Heart right ventricle (tissue), 16 donors: ENCODE measurements around the gene PRR29. TPM values are rescaled to one million over a fixed set of nuclear protein-coding genes. Genes with fewer than 3 reads are reported as not detected.

ENCODE experiments used
- ATAC-seq, 8 donors: fragments of 200-7000 bp; cut with Tn5 transposase; one replicate each; pipeline ENCODE4 v1.9.1; 2020; ENCODE audit warnings: mild to moderate bottlenecking in 8 of 8, moderate library complexity in 8 of 8, moderate number of reproducible peaks in 1 of 8
- DNase-seq, 2 donors: peaks; one replicate each; pipeline ENCODE4 v3.0.0-alpha.2; 2020
- H3K27ac ChIP-seq, 10 donors: fragments of 200-600 bp; sonication (generic) in 2 of 10; one replicate each; pipeline versions ENCODE4 v1.5.0 to v1.8.0; 2020 to 2022; ENCODE audit warnings: mild to moderate bottlenecking in 3 of 10
- H3K27me3 ChIP-seq, 7 donors: fragments of 200-600 bp; one replicate each; pipeline ENCODE4 v1.8.0; 2021 to 2022; ENCODE audit warnings: mild to moderate bottlenecking in 2 of 7
- H3K36me3 ChIP-seq, 9 donors: fragments of 200-600 bp; sonication (generic) in 1 of 9; one replicate each; pipeline versions ENCODE4 v1.5.0 to v1.8.0; 2020 to 2022; ENCODE audit warnings: mild to moderate bottlenecking in 2 of 9
- H3K4me1 ChIP-seq, 9 donors: fragments of 200-600 bp; sonication (generic) in 1 of 9; one replicate each; pipeline versions ENCODE4 v1.5.0 to v1.8.0; 2020 to 2022; ENCODE audit warnings: mild to moderate bottlenecking in 4 of 9
- H3K4me3 ChIP-seq, 10 donors: fragments of 200-600 bp; sonication (generic) in 2 of 10; one replicate each; pipeline versions ENCODE4 v1.5.0 to v1.8.0; 2020 to 2022; ENCODE audit warnings: mild to moderate bottlenecking in 7 of 10, moderate library complexity in 2 of 10
- H3K9me3 ChIP-seq, 11 donors: fragments of 200-600 bp in 10 of 11; sonication (generic) in 2 of 11; one replicate each; pipeline versions ENCODE4 v1.5.0 to v1.8.0; 2013 to 2022; ENCODE audit warnings: mild to moderate bottlenecking in 2 of 11, control low read depth in 1 of 11, moderate library complexity in 1 of 11
- CTCF ChIP-seq, 9 donors: fragments of 200-600 bp; sonication (generic) in 2 of 9; IDR thresholded peaks; one replicate each; pipeline versions ENCODE4 v1.5.0 to v1.8.0; 2021 to 2022; ENCODE audit warnings: antibody characterized with exemption in 9 of 9, mild to moderate bottlenecking in 5 of 9, moderate library complexity in 1 of 9
- WGBS, 2 donors: extraction: QIAGEN DNeasy Blood & Tissue Kit; methylation state at CpG; one replicate each; pipeline ENCODE4 v1.1.7; 2013; ENCODE audit warnings: inconsistent platforms in 1 of 2; 5-methylcytosine and 5-hydroxymethylcytosine counted together
- intact Hi-C, 10 donors: fragments of 100-400 bp; cut with DNase I; formaldehyde crosslinking; loops; one replicate each; pipeline versions ENCODE4 v1.11.1 to v1.14.2; 2022
- polyA plus RNA-seq, 2 donors: library from polyadenylated mRNA; stranded (reverse); fragments of 200-250 nt; gene quantifications; one replicate each; pipeline ENCODE4 v1.2.3, GENCODE V29; 2013
- total RNA-seq, 10 donors: library from RNA; stranded (reverse); fragmentation: NEBNext Ultra II Directional in 3 of 10; extraction: Animal tissue kit (Norgen Biotek cat#: 25700) in 3 of 10; gene quantifications; one replicate each; pipeline versions ENCODE4 v1.2.1 to v1.2.4, GENCODE V29; 2021 to 2023
- donor health status: Arrhythmogenic right ventricular cardiomyopathy.
- donor health status: ischemic (EF 13 %, LVEDD 7.1; RV severe dilation, severe dysfunction).
- donor health status: healthy with polysubstance abuse.
- donor health status: DM: no; HTN: yes; CAD: no.
- donor health status: DM: no; HTN: no; CAD: no.
- donor health status: ischemic (EF 25% LVEDD 6.9; RV normal size, moderate dysfunction).
- donor health status: ischemic (EF 25% LVEDD 5.7; RV mildly dilated, moderate dysfunction).
- donor health status: healthy.
- donor health status: DM: yes; HTN: yes; CAD: no.
- donor health status: Ischemic cardiomyopathy.
- donor health status: ischemic (EF 35%, LVEDD 5.7; RV mildly dilated, moderate dysfunction).
- donor health status: nonischemic (EF 11% LVEDD 7.7; RV severe dilation, severe dysfunction).
- donor health status: DM: yes; HTN: yes; CAD: no.
- donor health status: PGD.
- donor health status: ischemic (EF 29% LVEDD 5.4; RV normal size, mild dysfunction).
- donor health status: nonischemic (EF 23%, LVEDD 6.1; RV moderate dilation, normal function).

Gene PRR29
- total and polyA plus RNA-seq, 12 donors, result 0.21 to 0.66 (median 0.31) TPM; not detected in 4

- WGBS, 2 donors, result 90 to 91% methylated on average over 19 of the region's 19 CpGs
- intact Hi-C loops, result no loop called here
- Histone ChIP-seq H3K27me3 (no peaks in the 10 kb centered on the region), H3K4me3 (no peak overlapping the region), H3K36me3 (no peaks in the 10 kb centered on the region), H3K27ac (no peak overlapping the region), H3K9me3 (no peaks in the 10 kb centered on the region), H3K4me1 (peaks cover 0 to 28% (median 15%) of the 10 kb centered on the region in 9 donors)
- DNase-seq, result no peak
- TF ChIP-seq CTCF (IDR thresholded peaks at IDR 0.05), result no peak
- no peak for ATAC-seq
These were observed 30.2 kb upstream of the PRR29 start for GRCh38 chr17:63967953-63968352.

- no peak for DNase-seq
- H3K27me3 ChIP-seq, result no peaks in the 10 kb centered on the region
- no peak overlapping the region for H3K4me3 ChIP-seq
- H3K27ac ChIP-seq, result peak overlapping the region in 4 of 10 donors; percentile 1 to 39 (median 30)
- ATAC-seq, result peak in 3 of 8 donors; percentile 25 to 63 (median 47)
- no peaks in the 10 kb centered on the region for H3K36me3 ChIP-seq
- TF ChIP-seq CTCF (IDR thresholded peaks at IDR 0.05), result no peak
- 55 to 68% methylated on average over 10 of the region's 10 CpGs for WGBS, 2 donors
- intact Hi-C loops, result no loop called here
- no peaks in the 10 kb centered on the region for H3K9me3 ChIP-seq
- H3K4me1 ChIP-seq, result peaks cover 0 to 20% (median 5%) of the 10 kb centered on the region in 9 donors
These were observed 28.9 kb upstream of the PRR29 start for GRCh38 chr17:63969278-63969677.

- Histone ChIP-seq H3K9me3 (no peaks in the 10 kb centered on the region), H3K4me1 (peaks cover 0 to 43% (median 16%) of the 10 kb centered on the region in 9 donors), H3K27me3 (no peaks in the 10 kb centered on the region), H3K27ac (no peak within 1 kb of the TSS), H3K4me3 (no peak within 1 kb of the TSS), H3K36me3 (no peaks in the 10 kb centered on the region)
- intact Hi-C loops, result no loop called here
- no peak for TF ChIP-seq CTCF (IDR thresholded peaks at IDR 0.05)
- DNase-seq, result no peak
- 97% methylated on average over 14 of the region's 14 CpGs for WGBS, 2 donors
- no peak for ATAC-seq
These were observed 25.4 kb upstream of the PRR29 start, which contains the start of gene SCN4A for GRCh38 chr17:63972796-63973195. Gene SCN4A, minus strand, starts transcription at chr17:63972918. Its CDS starts 77 bp downstream, at chr17:63972841.

GRCh38 chr17:63973247-63973646, 24.9 kb upstream of the PRR29 start:
- no peak overlapping the region for H3K27ac ChIP-seq
- 94 to 96% methylated on average over 6 of the region's 6 CpGs for WGBS, 2 donors

More at GRCh38 chr17:63973247-63973646, 24.9 kb upstream of the PRR29 start:
- intact Hi-C loops, result no loop called here
- no peak overlapping the region for H3K4me3 ChIP-seq
- H3K27me3 ChIP-seq, result no peaks in the 10 kb centered on the region
- no peaks in the 10 kb centered on the region for H3K9me3 ChIP-seq
- H3K4me1 ChIP-seq, result peaks cover 0 to 47% (median 20%) of the 10 kb centered on the region in 9 donors
- TF ChIP-seq CTCF (IDR thresholded peaks at IDR 0.05), result no peak
- DNase-seq (no peak), ATAC-seq (no peak)
- no peaks in the 10 kb centered on the region for H3K36me3 ChIP-seq
